ENCODE results near the gene PDPN. TPM values are rescaled to one million over a fixed set of nuclear protein-coding genes. Genes with fewer than 3 reads are reported as not detected.

The PDPN gene
- total and polyA plus RNA-seq, 9 donors: 17.6 to 65.4 (median 41.4) TPM

DNA sequence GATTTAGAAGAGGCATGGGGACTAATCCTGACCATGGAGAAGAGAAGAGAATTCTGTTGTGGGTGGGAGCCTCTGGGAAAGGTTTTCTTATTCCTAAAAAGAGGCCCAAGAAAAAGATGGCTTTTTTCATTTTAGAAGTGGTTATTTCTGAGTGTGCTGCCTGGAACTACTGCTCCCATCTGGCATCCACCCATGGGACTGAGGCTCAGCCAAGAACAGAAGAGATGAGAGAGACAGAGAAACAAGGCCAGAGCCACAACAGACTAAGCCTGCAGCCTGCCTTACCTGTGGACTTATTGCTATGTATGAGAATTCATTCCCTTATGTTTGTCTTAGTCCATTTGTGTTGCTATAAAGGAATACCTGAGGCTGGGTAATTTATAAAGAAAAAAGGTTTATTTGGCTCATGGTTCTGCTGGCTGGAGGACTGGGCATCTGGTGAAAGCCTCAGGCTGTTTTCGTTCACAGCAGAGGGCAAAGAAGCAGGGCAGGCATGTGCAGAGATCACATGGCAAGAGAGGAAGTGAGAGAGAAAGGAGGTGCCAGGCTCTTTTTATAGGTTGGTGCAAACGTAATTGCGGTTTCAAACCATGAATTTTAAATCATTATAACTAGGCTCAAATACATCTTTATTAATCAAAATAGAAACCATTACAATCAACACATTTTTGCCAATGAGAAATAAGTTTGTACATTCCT, 58.8 kb downstream of the PDPN start:
- WGBS, 3 donors: 65 to 68% (median 66%) methylated on average over 3 of the region's 3 CpGs
- intact Hi-C loops (cut with DNase I): no loop called here
- no peak overlapping the region for H3K27ac ChIP-seq
- H3K9me3 ChIP-seq: peaks cover 0 to 3% of the 10 kb centered on the region in 2 donors
- H3K27me3 ChIP-seq: no peaks in the 10 kb centered on the region
- no peaks in the 10 kb centered on the region for H3K4me1 ChIP-seq (ENCODE audit: insufficient read depth)
- H3K4me3 ChIP-seq: no peak overlapping the region
- DNase-seq: peak in 1 of 5 donors; percentile 27
- H3K36me3 ChIP-seq: no peaks in the 10 kb centered on the region
- TF ChIP-seq, protein P1, sequence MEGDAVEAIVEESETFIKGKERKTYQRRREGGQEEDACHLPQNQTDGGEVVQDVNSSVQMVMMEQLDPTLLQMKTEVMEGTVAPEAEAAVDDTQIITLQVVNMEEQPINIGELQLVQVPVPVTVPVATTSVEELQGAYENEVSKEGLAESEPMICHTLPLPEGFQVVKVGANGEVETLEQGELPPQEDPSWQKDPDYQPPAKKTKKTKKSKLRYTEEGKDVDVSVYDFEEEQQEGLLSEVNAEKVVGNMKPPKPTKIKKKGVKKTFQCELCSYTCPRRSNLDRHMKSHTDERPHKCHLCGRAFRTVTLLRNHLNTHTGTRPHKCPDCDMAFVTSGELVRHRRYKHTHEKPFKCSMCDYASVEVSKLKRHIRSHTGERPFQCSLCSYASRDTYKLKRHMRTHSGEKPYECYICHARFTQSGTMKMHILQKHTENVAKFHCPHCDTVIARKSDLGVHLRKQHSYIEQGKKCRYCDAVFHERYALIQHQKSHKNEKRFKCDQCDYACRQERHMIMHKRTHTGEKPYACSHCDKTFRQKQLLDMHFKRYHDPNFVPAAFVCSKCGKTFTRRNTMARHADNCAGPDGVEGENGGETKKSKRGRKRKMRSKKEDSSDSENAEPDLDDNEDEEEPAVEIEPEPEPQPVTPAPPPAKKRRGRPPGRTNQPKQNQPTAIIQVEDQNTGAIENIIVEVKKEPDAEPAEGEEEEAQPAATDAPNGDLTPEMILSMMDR (IDR thresholded peaks at IDR 0.05): no peak

DNA sequence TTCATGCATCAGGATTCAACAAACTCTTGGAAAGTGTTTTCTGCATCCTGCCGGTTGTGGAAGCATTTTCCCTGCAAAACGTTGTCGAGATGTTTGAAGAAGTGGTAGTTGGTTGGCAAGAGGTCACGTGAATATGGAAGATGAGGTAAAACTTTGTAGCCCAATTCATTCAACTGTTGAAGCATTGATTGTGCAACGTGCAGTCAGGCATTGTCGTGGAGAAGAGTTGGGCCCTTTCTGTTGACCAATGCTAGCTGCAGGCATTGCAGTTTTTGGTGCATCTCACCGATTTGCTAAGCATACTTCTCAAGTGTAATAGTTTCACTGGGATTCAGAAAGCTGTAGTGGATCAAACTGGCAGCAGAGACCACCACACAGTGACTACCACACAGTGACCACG, 59.4 kb downstream of the PDPN start:
- Histone ChIP-seq H3K27me3 (no peaks in the 10 kb centered on the region), H3K27ac (no peak overlapping the region), H3K4me3 (no peak overlapping the region), H3K4me1 (ENCODE audit: insufficient read depth) (no peaks in the 10 kb centered on the region), H3K36me3 (no peaks in the 10 kb centered on the region), H3K9me3 (peaks cover 0 to 3% of the 10 kb centered on the region in 2 donors)
- no peak for DNase-seq
- intact Hi-C loops (cut with DNase I): no loop called here
- 84 to 89% (median 85%) methylated on average over 8 of the region's 8 CpGs for WGBS, 3 donors
- TF ChIP-seq, protein P1 (IDR thresholded peaks at IDR 0.05): no peak
- TF ChIP-seq EP300 (IDR thresholded peaks at IDR 0.05) (no peak), POLR2A (IDR thresholded peaks at IDR 0.05) (no peak)

DNA sequence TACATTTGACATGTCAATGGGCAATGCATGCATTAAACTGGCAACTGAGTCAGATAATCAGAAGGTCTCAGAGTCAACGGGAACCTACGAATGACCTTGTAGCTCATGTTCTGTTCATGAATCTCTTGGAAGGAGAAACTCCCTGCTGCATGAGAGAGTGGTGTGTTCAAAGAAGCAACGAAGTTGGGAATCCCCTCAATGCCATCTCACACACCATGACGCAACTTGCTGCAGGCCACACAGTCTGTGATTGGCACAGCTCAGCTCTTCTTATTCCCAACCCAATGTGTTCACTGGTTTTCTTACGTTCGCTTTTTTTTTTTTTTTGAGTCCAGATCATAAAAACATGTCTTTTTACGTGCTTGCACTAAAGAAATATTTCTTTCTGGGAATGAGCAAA, 62.9 kb downstream of the PDPN start:
- Histone ChIP-seq H3K36me3 (no peaks in the 10 kb centered on the region), H3K4me3 (no peak overlapping the region), H3K27me3 (no peaks in the 10 kb centered on the region), H3K4me1 (ENCODE audit: insufficient read depth) (no peaks in the 10 kb centered on the region), H3K9me3 (peaks cover 0 to 3% of the 10 kb centered on the region in 2 donors), H3K27ac (no peak overlapping the region)
- intact Hi-C loops (cut with DNase I): no loop called here
- 91 to 96% (median 94%) methylated on average over 7 of the region's 7 CpGs for WGBS, 3 donors
- DNase-seq: no peak
- TF ChIP-seq EP300 (IDR thresholded peaks at IDR 0.05) (no peak), POLR2A (IDR thresholded peaks at IDR 0.05) (no peak)
- TF ChIP-seq, protein P1 (IDR thresholded peaks at IDR 0.05): no peak

DNA sequence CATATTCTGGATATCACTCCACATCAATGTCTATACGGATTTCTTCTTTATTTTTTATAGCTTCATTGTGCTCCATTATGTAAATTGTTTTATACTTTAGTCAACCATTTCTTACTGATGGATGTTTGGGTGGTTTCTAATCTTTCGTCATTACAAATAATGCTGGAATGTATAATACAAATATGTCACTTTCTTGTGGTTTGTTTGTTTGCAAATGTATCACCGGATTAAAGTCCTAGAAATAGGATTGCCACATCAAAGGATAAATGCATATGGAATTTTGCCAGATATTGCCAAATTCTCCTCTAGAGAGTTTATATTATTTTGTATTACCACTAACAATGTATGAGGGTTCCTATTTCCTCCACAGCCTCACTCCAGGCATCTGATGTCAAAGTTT, 67.6 kb downstream of the PDPN start:
- H3K9me3 ChIP-seq: no peaks in the 10 kb centered on the region
- TF ChIP-seq, protein P1 (IDR thresholded peaks at IDR 0.05): no peak
- TF ChIP-seq EP300 (IDR thresholded peaks at IDR 0.05): no peak
- TF ChIP-seq POLR2A (IDR thresholded peaks at IDR 0.05): no peak
- no peaks in the 10 kb centered on the region for H3K36me3 ChIP-seq
- intact Hi-C loops (cut with DNase I): no loop called here
- no peak overlapping the region for H3K4me3 ChIP-seq
- WGBS, 3 donors: 67 to 79% (median 70%) methylated on average over 3 of the region's 3 CpGs
- DNase-seq: no peak
- H3K4me1 ChIP-seq (ENCODE audit: insufficient read depth): no peaks in the 10 kb centered on the region
- H3K27me3 ChIP-seq: no peaks in the 10 kb centered on the region
- no peak overlapping the region for H3K27ac ChIP-seq
